A549 (cell line): ENCODE measurements around the gene TRMT61A. TPM values are rescaled to one million over a fixed set of nuclear protein-coding genes. Genes with fewer than 3 reads are reported as not detected.

ENCODE experiments used
- ATAC-seq, 2 experiments: fragments of 200-7000 bp in 1 of 2; fragments of >200 bp in 1 of 2; cut with Nextera tagmentation in 1 of 2; cut with Tn5 transposase in 1 of 2; 3 replicates each; pipeline versions ENCODE4 v1.8.0 to v1.9.1; 2018 to 2020; ENCODE audit warnings: mild to moderate bottlenecking in 1 of 2, moderate library complexity in 1 of 2
- CTCF ChIA-PET: fragments of 300-600 bp; sonication (Branson Sonifier 250); formaldehyde crosslinking; extraction: SDS; loops from one replicate; lab custom pipeline; 2021; ENCODE audit warnings: antibody characterized with exemption, inconsistent platforms; lab: Yijun Ruan, JAX
- POLR2A ChIA-PET: fragments of 350-600 bp; formaldehyde crosslinking; extraction: SDS; loops from one replicate; lab custom pipeline; 2021; ENCODE audit warnings: antibody characterized with exemption, inconsistent platforms; lab: Yijun Ruan, JAX
- DNase-seq, 2 experiments: peaks; one replicate each; pipeline versions ENCODE4 v3.0.0 to v3.0.0-alpha.2; 2011 to 2016; ENCODE audit warnings: low read depth in 1 of 2, low spot score in 1 of 2
- FAIRE-seq: peaks from 2 replicates; lab custom pipeline; 2011; peaks lifted over from hg19 to GRCh38; lab: Jason Lieb, UNC
- H3K27ac ChIP-seq, 2 experiments: fragments of >200 bp; sonication (Bioruptor Twin); formaldehyde crosslinking; 3 replicates each; pipeline ENCODE4 v1.5.1; 2016 to 2017
- H3K4me1 ChIP-seq: fragments of >200 bp; sonication (Bioruptor Twin); formaldehyde crosslinking; 3 replicates; pipeline ENCODE4 v1.6.1; 2016
- H3K4me2 ChIP-seq: fragments of >200 bp; sonication (Bioruptor Twin); formaldehyde crosslinking; 3 replicates; pipeline ENCODE4 v1.6.1; 2016
- H3K4me3 ChIP-seq: fragments of >200 bp; sonication (Bioruptor Twin); formaldehyde crosslinking; 3 replicates; pipeline ENCODE4 v1.5.1; 2016
- H3K9me3 ChIP-seq: fragments of >200 bp; sonication (Bioruptor Twin); formaldehyde crosslinking; 3 replicates; pipeline ENCODE4 v1.6.1; 2016
- BHLHE40 ChIP-seq: IDR thresholded peaks from 2 replicates; pipeline ENCODE4 v1.6.1; 2012; ENCODE audit warnings: low read depth, low read length, inconsistent platforms
- EP300 ChIP-seq, 2 experiments: fragments of >200 bp; sonication (Bioruptor Twin); formaldehyde crosslinking; IDR thresholded peaks; 2 replicates in 1 of 2; 3 replicates in 1 of 2; pipeline ENCODE4 v1.6.1; 2016 to 2017
- GATA3 ChIP-seq: IDR thresholded peaks from 2 replicates; pipeline ENCODE4 v1.6.1; 2012; ENCODE audit warnings: borderline replicate concordance
- HOXB13 ChIP-seq: fragments of 250-450 bp; sonication (Bioruptor Pico); IDR thresholded peaks from 2 replicates; pipeline ENCODE4 v1.5.0; 2020; ENCODE audit warnings: low read depth, mild to moderate bottlenecking, moderate library complexity
- KDM5A ChIP-seq: fragments of 200-600 bp; sonication (generic); IDR thresholded peaks from 2 replicates; pipeline ENCODE4 v1.6.1; 2016; ENCODE audit warnings: antibody characterized with exemption, mild to moderate bottlenecking
- NFE2L2 ChIP-seq: fragments of 150-350 bp; conservative IDR thresholded peaks from 2 replicates; pipeline ENCODE4 v1.6.1; 2014; ENCODE audit warnings: low read length
- PHF8 ChIP-seq: fragments of 200-600 bp; sonication (generic); IDR thresholded peaks from 2 replicates; pipeline ENCODE4 v1.6.1; 2016; ENCODE audit warnings: low read depth, mild to moderate bottlenecking, antibody characterized with exemption, moderate library complexity, borderline replicate concordance
- RCOR1 ChIP-seq: fragments of 150-350 bp; IDR thresholded peaks from 2 replicates; pipeline ENCODE4 v1.6.1; 2014; ENCODE audit warnings: antibody characterized with exemption, low read length, low read depth
- TP53 ChIP-seq: fragments of 250-450 bp; sonication (Bioruptor Pico); IDR thresholded peaks from 2 replicates; pipeline ENCODE4 v1.5.0; 2021; ENCODE audit warnings: mild to moderate bottlenecking, moderate library complexity
- ZFP36 ChIP-seq: fragments of 450-650 bp; IDR thresholded peaks from 2 replicates; pipeline ENCODE4 v1.6.1; 2014; ENCODE audit warnings: borderline replicate concordance; ENCODE audit not compliant: partially characterized antibody
- WGBS: methylation state at CpG from one replicate; pipeline ENCODE4 v1.1.6; 2017; ENCODE audit errors: missing lambda C conversion rate; 5-methylcytosine and 5-hydroxymethylcytosine counted together
- polyA plus RNA-seq, 4 experiments: library from polyadenylated mRNA; depleted of rRNA in 3 of 4; stranded (reverse); fragments of >200 nt; fragmentation: RNase III in 1 of 4; extraction: RNeasy Plus Mini Kit Qiagen cat#74134 plus additional on column Dnase treatment in 1 of 4; gene quantifications; 2 replicates in 3 of 4; 3 replicates in 1 of 4; pipeline ENCODE4 v1.2.3, GENCODE V29; 2011 to 2017

TRMT61A gene
- polyA plus RNA-seq, 2 of the 4 experiments (the other 2 are of a cell fraction) = 8.3 to 19.4 TPM

- TF ChIP-seq RCOR1 = no peak
Observed at GRCh38 chr14:103526247-103526913, 2.6 kb upstream of the TRMT61A start (continued).

- Histone ChIP-seq H3K4me1 (peaks cover 58% of the 10 kb centered on the region), H3K4me2 (no peak overlapping the region), H3K9me3 (no peaks in the 10 kb centered on the region), H3K27ac (peak overlapping the region; percentile 94 to 97; a peak in 4 of 6 replicates), H3K4me3 (no peak overlapping the region)
- DNase-seq (no peak), ATAC-seq (no peak), FAIRE-seq (no peak)
- 100% methylated on average over 1 of the region's 1 CpG for WGBS
- ChIA-PET CTCF (interaction anchor here (0.6 to 28.8 kb wide), 4 partner anchors 8 to 35 kb away, joined by 3 to 489 read pairs (median 98); partner anchors contain the start of gene CKB), POLR2A (no interaction called here)
- TF ChIP-seq BHLHE40 = no peak
Observed at GRCh38 chr14:103526914-103527248, 2.1 kb upstream of the TRMT61A start.

- H3K4me2 ChIP-seq = peak overlapping the region; percentile 99
- WGBS = 81% methylated on average over 14 of the region's 14 CpGs
- ChIA-PET CTCF (interaction anchor here (0.6 to 28.8 kb wide), 7 partner anchors 9 to 63 kb away, joined by 3 to 489 read pairs (median 6); partner anchors contain the start of gene CKB), POLR2A (interaction anchor here (0.6 to 3.1 kb wide), 4 partner anchors 9 to 86 kb away, joined by 3 to 22 read pairs (median 4); partner anchors contain the start of gene BAG5)
- TF ChIP-seq EP300 (IDR thresholded peaks at IDR 0.05) (no peak), ZFP36 (peak; percentile 5)
- no peak for DNase-seq
- FAIRE-seq = no peak
- H3K4me1 ChIP-seq = peaks cover 56% of the 10 kb centered on the region
- peak overlapping the region; percentile 100; the same call in 2 of the 3 replicates for H3K4me3 ChIP-seq
- no peaks in the 10 kb centered on the region for H3K9me3 ChIP-seq
- peak; percentile 16 to 32; a peak in 3 of 6 replicates for ATAC-seq
- peak overlapping the region; percentile 94 to 97 for H3K27ac ChIP-seq
Observed at GRCh38 chr14:103527408-103528145, 1.4 kb upstream of the TRMT61A start.

- DNase-seq (no peak), ATAC-seq (peak; percentile 22 to 49; a peak in 3 of 6 replicates), FAIRE-seq (no peak)
- TF ChIP-seq TP53 (CRISPR knock-in tag) (no peak), HOXB13 (CRISPR knock-in tag) (no peak), EP300 (IDR thresholded peaks at IDR 0.05) (no peak), GATA3 (no peak), NFE2L2 (no peak)
- Histone ChIP-seq H3K4me2 (peak overlapping the region; percentile 99), H3K4me1 (peaks cover 51% of the 10 kb centered on the region), H3K27ac (peak overlapping the region; percentile 94 to 97), H3K4me3 (peak overlapping the region; percentile 100), H3K9me3 (no peaks in the 10 kb centered on the region)
- ChIA-PET CTCF (interaction anchor here (0.6 to 28.8 kb wide), 8 partner anchors 9 to 283 kb away, joined by 3 to 489 read pairs (median 5); partner anchors contain the start of gene CKB), POLR2A (interaction anchor here (0.6 to 3.1 kb wide), 6 partner anchors 9 to 85 kb away, joined by 3 to 22 read pairs (median 4); partner anchors contain the start of gene BAG5)
- WGBS = 48% methylated on average over 10 of the region's 10 CpGs
Observed at GRCh38 chr14:103528146-103528586, 830 bp upstream of the TRMT61A start.

- ATAC-seq = peak in 1 of 2 experiments; percentile 7; a peak in 1 of 6 replicates
- DNase-seq = no peak
- 47% methylated on average over 37 of the region's 42 CpGs for WGBS
- Histone ChIP-seq H3K9me3 (no peaks in the 10 kb centered on the region), H3K4me2 (peak overlapping the region; percentile 99), H3K27ac (peak overlapping the region; percentile 94 to 97), H3K4me3 (peak overlapping the region; percentile 100), H3K4me1 (peaks cover 46% of the 10 kb centered on the region)
- ChIA-PET CTCF (interaction anchor here (1.0 to 28.8 kb wide), 5 partner anchors 11 to 424 kb away, joined by 3 to 489 read pairs (median 11); partner anchors contain the start of gene CKB), POLR2A (interaction anchor here (1.0 to 3.1 kb wide), 2 partner anchors 9 to 11 kb away, joined by 6 to 22 read pairs; no protein-coding TSS in a partner anchor)
- FAIRE-seq = no peak
- no peak for TF ChIP-seq RCOR1
- TF ChIP-seq KDM5A = 0 out of 2 replicates have a peak, but pooled peaks have one; percentile 72
- peak; percentile 36; the same call in 1 of the 2 replicates for TF ChIP-seq PHF8
Observed at GRCh38 chr14:103529383-103530365, 678 bp downstream of the TRMT61A start.
